ENCODE results near the gene OCA2.

OCA2 gene

DNA sequence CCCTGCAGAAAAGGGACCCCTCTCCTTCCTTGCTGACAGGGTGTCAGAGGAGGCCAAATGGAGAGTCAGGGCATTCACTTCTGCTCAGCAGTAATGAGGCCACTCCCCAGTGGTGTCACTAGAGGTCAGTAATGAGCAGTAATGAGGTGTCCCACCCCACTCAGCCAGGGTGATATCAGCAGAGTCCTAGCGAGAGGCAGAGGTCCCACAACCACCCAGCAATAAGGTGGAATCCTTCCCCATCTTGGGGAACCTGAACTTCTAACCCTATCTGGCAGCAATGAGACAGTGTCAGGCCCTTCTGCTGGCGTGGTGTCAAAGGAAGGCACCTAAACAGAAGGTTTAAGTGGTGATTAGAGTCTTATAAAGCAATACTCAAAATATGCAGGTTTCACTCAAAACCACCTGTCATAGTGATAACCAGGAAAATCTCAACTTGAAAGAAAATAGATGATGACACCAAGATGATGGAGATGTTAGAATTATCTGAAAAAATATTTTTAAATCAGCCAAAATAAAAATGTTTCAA is 12.9 kb downstream of the OCA2 start:
- H3K4me2 ChIP-seq (ENCODE audit: low read depth, low read length, poor library complexity, severe bottlenecking), result peak overlapping the region; percentile 38
- no peaks in the 10 kb centered on the region for H3K79me2 ChIP-seq (ENCODE audit: insufficient read depth, low read length)
- H3K9me3 ChIP-seq (ENCODE audit: insufficient read depth, low read depth, low read length), result no peaks in the 10 kb centered on the region
- no peaks in the 10 kb centered on the region for H4K20me1 ChIP-seq (ENCODE audit: insufficient read depth, low read length, poor library complexity, severe bottlenecking)
- no peaks in the 10 kb centered on the region for H3F3A ChIP-seq (ENCODE audit: low read depth)
- no peaks in the 10 kb centered on the region for H3K36me3 ChIP-seq (ENCODE audit: insufficient read depth, low read length)
- TF ChIP-seq, protein P1, sequence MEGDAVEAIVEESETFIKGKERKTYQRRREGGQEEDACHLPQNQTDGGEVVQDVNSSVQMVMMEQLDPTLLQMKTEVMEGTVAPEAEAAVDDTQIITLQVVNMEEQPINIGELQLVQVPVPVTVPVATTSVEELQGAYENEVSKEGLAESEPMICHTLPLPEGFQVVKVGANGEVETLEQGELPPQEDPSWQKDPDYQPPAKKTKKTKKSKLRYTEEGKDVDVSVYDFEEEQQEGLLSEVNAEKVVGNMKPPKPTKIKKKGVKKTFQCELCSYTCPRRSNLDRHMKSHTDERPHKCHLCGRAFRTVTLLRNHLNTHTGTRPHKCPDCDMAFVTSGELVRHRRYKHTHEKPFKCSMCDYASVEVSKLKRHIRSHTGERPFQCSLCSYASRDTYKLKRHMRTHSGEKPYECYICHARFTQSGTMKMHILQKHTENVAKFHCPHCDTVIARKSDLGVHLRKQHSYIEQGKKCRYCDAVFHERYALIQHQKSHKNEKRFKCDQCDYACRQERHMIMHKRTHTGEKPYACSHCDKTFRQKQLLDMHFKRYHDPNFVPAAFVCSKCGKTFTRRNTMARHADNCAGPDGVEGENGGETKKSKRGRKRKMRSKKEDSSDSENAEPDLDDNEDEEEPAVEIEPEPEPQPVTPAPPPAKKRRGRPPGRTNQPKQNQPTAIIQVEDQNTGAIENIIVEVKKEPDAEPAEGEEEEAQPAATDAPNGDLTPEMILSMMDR (conservative IDR thresholded peaks at IDR 0.05; ENCODE audit: low read length), result peak; percentile 83
- no peak for TF ChIP-seq EZH2phosphoT487 (IDR thresholded peaks at IDR 0.05; ENCODE audit: borderline replicate concordance)
- no peaks in the 10 kb centered on the region for H3K27me3 ChIP-seq (ENCODE audit: insufficient read depth, low read length, poor library complexity, severe bottlenecking)
- H3K9me2 ChIP-seq (replicated peaks; ENCODE audit: low read depth, low read length), result no peaks in the 10 kb centered on the region
- no peak overlapping the region for H3K9ac ChIP-seq (ENCODE audit: low read depth, low read length, poor library complexity, severe bottlenecking)
- H3K4me1 ChIP-seq (ENCODE audit: insufficient read depth, low read length, poor library complexity, severe bottlenecking), result no peaks in the 10 kb centered on the region
- peak overlapping the region; percentile 83 for H2AFZ ChIP-seq (ENCODE audit: low read length)
- no peak overlapping the region for H3K4me3 ChIP-seq (ENCODE audit: low read length, poor library complexity, severe bottlenecking)

DNA sequence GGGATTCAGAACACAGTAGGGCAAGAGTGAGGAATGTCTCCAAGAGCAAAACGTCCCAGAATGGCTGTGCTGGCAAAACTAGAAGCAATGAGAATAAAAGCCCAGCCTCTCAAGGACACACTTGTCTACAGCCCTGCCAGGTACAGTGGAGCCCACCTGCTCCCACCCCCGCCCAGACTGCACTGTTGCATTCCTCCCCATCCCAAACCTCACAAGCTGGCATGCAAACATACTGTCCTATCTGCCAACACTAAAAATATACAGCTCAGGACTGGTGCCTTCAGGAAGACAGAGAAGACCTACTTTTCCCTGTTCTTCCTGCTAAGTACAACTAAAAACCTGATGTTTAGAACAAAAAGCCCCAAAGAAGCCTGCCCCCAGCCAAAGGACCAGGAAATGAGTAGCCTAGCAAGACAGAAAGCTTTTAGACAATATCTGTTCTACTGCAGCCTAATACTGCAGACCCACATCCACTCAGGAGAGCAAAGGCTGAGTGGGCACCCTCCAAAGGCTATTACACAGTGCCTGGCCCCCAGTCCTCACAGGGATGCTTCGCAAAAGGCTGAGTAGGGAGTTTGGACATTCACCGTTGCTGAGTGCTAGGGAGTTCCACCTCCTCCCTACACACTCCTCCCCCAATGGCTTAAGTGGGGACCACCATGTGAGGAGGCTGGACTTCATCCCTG is 13.5 kb downstream of the OCA2 start:
- H2AFZ ChIP-seq (ENCODE audit: low read length), result no peak overlapping the region; the same call in 1 of the 2 replicates

DNA sequence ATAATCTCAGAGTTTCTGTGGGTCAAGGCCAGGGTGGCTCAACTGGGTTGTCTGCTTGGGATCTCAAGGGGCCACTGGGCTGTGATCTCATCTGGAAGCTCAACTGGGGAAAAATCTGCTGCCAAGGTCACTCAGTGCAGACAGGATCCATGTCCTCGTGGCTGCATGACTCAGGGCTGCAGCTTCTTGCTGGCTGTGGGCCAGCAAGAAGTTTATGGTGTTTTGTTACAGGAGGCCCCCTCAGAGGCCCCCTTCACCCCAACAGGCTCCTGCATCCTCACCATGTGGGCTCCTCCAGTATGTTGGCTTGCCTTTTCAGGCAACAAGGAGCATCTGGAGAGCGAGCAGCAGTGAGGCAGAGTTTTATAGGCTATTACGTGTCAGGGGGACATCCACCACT is 14.6 kb downstream of the OCA2 start:
- Histone ChIP-seq H3K4me3 (ENCODE audit: low read length, poor library complexity, severe bottlenecking) (no peak overlapping the region), H4K20me1 (ENCODE audit: insufficient read depth, low read length, poor library complexity, severe bottlenecking) (no peaks in the 10 kb centered on the region), H2AFZ (ENCODE audit: low read length) (no peak overlapping the region), H3K9ac (ENCODE audit: low read depth, low read length, poor library complexity, severe bottlenecking) (no peak overlapping the region), H3K4me1 (ENCODE audit: insufficient read depth, low read length, poor library complexity, severe bottlenecking) (no peaks in the 10 kb centered on the region), H3K36me3 (ENCODE audit: insufficient read depth, low read length) (no peaks in the 10 kb centered on the region), H3K27me3 (ENCODE audit: insufficient read depth, low read length, poor library complexity, severe bottlenecking) (no peaks in the 10 kb centered on the region), H3K79me2 (ENCODE audit: insufficient read depth, low read length) (no peaks in the 10 kb centered on the region), H3K4me2 (ENCODE audit: low read depth, low read length, poor library complexity, severe bottlenecking) (no peak overlapping the region), H3F3A (ENCODE audit: low read depth) (no peaks in the 10 kb centered on the region), H3K9me2 (replicated peaks; ENCODE audit: low read depth, low read length) (no peaks in the 10 kb centered on the region), H3K9me3 (ENCODE audit: insufficient read depth, low read depth, low read length) (no peaks in the 10 kb centered on the region)
- no peak for TF ChIP-seq EZH2phosphoT487 (IDR thresholded peaks at IDR 0.05; ENCODE audit: borderline replicate concordance)
- TF ChIP-seq, protein P1 (conservative IDR thresholded peaks at IDR 0.05; ENCODE audit: low read length), result no peak

More for the DNA sequence above, 13.5 kb downstream of the OCA2 start:
- Histone ChIP-seq H3K27me3 (ENCODE audit: insufficient read depth, low read length, poor library complexity, severe bottlenecking) (no peaks in the 10 kb centered on the region), H3F3A (ENCODE audit: low read depth) (no peaks in the 10 kb centered on the region), H3K4me1 (ENCODE audit: insufficient read depth, low read length, poor library complexity, severe bottlenecking) (no peaks in the 10 kb centered on the region), H3K36me3 (ENCODE audit: insufficient read depth, low read length) (no peaks in the 10 kb centered on the region), H3K9me2 (replicated peaks; ENCODE audit: low read depth, low read length) (no peaks in the 10 kb centered on the region), H3K4me3 (ENCODE audit: low read length, poor library complexity, severe bottlenecking) (no peak overlapping the region), H4K20me1 (ENCODE audit: insufficient read depth, low read length, poor library complexity, severe bottlenecking) (no peaks in the 10 kb centered on the region), H3K4me2 (ENCODE audit: low read depth, low read length, poor library complexity, severe bottlenecking) (no peak overlapping the region), H3K9me3 (ENCODE audit: insufficient read depth, low read depth, low read length) (no peaks in the 10 kb centered on the region), H3K9ac (ENCODE audit: low read depth, low read length, poor library complexity, severe bottlenecking) (no peak overlapping the region), H3K79me2 (ENCODE audit: insufficient read depth, low read length) (no peaks in the 10 kb centered on the region)
- TF ChIP-seq, protein P1 (conservative IDR thresholded peaks at IDR 0.05; ENCODE audit: low read length), result no peak
- TF ChIP-seq EZH2phosphoT487 (IDR thresholded peaks at IDR 0.05; ENCODE audit: borderline replicate concordance), result no peak

All from Loucy (cell line).